NT2/D1 (cell line): Measurements from ENCODE around the gene RNGTT.

Source experiments
- SUZ12 ChIP-seq: IDR thresholded peaks from 2 replicates; pipeline ENCODE4 v1.6.1; 2011; ENCODE audit not compliant: insufficient read length, insufficient read depth; ENCODE audit errors: extremely low read depth
- YY1 ChIP-seq: IDR thresholded peaks from 2 replicates; pipeline ENCODE4 v1.6.1; 2011; ENCODE audit not compliant: insufficient read length, insufficient read depth
- ZNF274 ChIP-seq: IDR thresholded peaks from 2 replicates; pipeline ENCODE4 v1.6.1; 2011; ENCODE audit warnings: mild to moderate bottlenecking, low read depth, low read length

DNA sequence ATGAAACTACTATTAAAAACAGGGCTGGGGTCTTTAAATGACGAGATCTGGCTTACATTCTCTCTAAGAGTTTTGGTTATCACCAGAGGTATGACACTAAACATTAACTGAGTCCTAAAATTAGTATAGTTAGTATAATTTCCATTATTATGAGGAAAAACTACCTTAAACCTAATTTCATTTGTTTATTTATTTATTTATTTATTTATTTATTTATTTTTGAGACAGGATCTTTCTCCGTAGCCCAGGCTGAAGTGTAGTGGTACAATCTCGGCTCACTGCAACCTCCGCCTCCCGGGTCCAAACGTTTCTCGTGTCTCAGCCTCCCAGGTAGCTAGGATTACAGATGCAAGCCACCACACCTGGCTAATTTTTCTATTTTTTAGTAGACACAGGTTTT lies 85.5 kb downstream of the RNGTT start:
- no peak for TF ChIP-seq ZNF274
- no peak for TF ChIP-seq SUZ12
- TF ChIP-seq YY1 = no peak
